Lower leg skin (tissue), 4 donors: Measurements from ENCODE around the gene MRM2. TPM values are rescaled to one million over a fixed set of nuclear protein-coding genes. Genes with fewer than 3 reads are reported as not detected.

Source experiments
- DNase-seq, 2 donors: peaks; one replicate each; pipeline ENCODE4 v3.0.0-alpha.2; 2019; ENCODE audit warnings: low spot score in 2 of 2
- H3K4me3 ChIP-seq: fragments of 200-600 bp; sonication (generic); 2 replicates; pipeline ENCODE4 v1.5.1; 2017; ENCODE audit warnings: mild to moderate bottlenecking, low read depth; ENCODE audit not compliant: poor library complexity, severe bottlenecking
- POLR2A ChIP-seq, 2 donors: fragments of 450-650 bp; IDR thresholded peaks; one replicate each; pipeline ENCODE4 v1.6.1; 2016 to 2017; ENCODE audit warnings: antibody characterized with exemption in 2 of 2, mild to moderate bottlenecking in 1 of 2, moderate library complexity in 1 of 2
- WGBS, 2 donors: methylation state at CpG; one replicate each; pipeline ENCODE4 v1.1.5; 2018; 5-methylcytosine and 5-hydroxymethylcytosine counted together
- intact Hi-C: fragments of 100-400 bp; cut with DNase I; formaldehyde crosslinking; loops from one replicate; pipeline ENCODE4 v1.15.0; 2023; ENCODE audit warnings: low total_unique reads
- total RNA-seq, 4 donors: library from RNA; depleted of rRNA; stranded (reverse); fragments of >200 nt; gene quantifications; one replicate each; pipeline ENCODE4 v1.1.0, GENCODE V29; 2016
- TF ChIP-seq, protein P1 (sequence below), 3 donors: fragments of 450-650 bp; IDR thresholded peaks; one replicate each; pipeline ENCODE4 v1.5.1; 2016; ENCODE audit warnings: antibody characterized with exemption in 3 of 3, mild to moderate bottlenecking in 3 of 3, moderate library complexity in 2 of 3

MRM2 gene
- total RNA-seq, 4 donors from 2014 or later: 17.6 to 26.1 (median 23.9) TPM

- TF ChIP-seq, protein P1, sequence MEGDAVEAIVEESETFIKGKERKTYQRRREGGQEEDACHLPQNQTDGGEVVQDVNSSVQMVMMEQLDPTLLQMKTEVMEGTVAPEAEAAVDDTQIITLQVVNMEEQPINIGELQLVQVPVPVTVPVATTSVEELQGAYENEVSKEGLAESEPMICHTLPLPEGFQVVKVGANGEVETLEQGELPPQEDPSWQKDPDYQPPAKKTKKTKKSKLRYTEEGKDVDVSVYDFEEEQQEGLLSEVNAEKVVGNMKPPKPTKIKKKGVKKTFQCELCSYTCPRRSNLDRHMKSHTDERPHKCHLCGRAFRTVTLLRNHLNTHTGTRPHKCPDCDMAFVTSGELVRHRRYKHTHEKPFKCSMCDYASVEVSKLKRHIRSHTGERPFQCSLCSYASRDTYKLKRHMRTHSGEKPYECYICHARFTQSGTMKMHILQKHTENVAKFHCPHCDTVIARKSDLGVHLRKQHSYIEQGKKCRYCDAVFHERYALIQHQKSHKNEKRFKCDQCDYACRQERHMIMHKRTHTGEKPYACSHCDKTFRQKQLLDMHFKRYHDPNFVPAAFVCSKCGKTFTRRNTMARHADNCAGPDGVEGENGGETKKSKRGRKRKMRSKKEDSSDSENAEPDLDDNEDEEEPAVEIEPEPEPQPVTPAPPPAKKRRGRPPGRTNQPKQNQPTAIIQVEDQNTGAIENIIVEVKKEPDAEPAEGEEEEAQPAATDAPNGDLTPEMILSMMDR (IDR thresholded peaks at IDR 0.05): no peak
- no peak for TF ChIP-seq POLR2A (IDR thresholded peaks at IDR 0.05)
- DNase-seq: peak; percentile 37 to 87
- WGBS, 2 donors: 57 to 59% methylated on average over 11 to 13 of the region's 13 CpGs
- H3K4me3 ChIP-seq: no peak overlapping the region
- intact Hi-C loops: no loop called here
These were observed 46.4 kb downstream of the MRM2 start for GRCh38 chr7:2195400-2196246.

- DNase-seq: peak in 1 of 2 donors; percentile 71
- TF ChIP-seq POLR2A (IDR thresholded peaks at IDR 0.05): no peak
- TF ChIP-seq, protein P1 (IDR thresholded peaks at IDR 0.05): no peak
- intact Hi-C loops: no loop called here
- WGBS, 2 donors: 93 to 94% methylated on average over 19 of the region's 19 CpGs
- H3K4me3 ChIP-seq: no peak overlapping the region
These were observed 48.3 kb downstream of the MRM2 start for GRCh38 chr7:2193575-2194305.

DNA sequence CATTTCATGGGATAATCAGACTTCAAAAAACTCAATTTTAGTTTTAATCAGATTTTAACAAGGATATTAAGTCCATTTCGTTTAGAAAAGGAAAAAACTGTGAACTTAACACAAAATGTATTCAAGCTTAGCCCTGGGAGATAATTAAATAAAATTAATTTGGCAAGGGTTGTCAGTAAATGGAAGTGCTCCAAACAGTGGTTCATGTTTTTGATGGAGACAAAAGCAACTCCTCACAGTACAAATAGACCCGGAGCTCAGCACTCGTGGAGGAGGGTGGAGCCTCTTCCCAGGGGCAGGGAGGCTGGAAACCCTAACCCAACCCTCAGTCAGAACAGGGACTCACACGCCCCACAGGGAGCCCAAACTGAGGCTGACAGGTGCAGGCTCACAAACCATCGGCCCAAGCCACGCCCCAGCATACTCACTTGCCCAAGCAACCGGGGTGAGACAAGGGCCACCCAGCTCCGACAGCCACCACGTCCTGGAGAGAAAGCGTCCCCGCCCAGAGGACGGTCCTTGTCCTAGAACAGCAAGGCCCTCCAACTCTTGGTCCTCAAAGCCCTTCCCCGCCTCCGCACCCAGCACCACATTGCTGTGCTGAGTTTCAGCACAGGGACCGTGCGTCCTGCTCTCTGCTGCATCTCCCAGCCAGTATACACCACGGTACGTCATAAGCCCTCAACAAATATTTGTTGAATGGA is 49.0 kb downstream of the MRM2 start:
- DNase-seq: peak in 1 of 2 donors; percentile 82
- WGBS, 2 donors: 81% methylated on average over 18 of the region's 18 CpGs
- TF ChIP-seq, protein P1 (IDR thresholded peaks at IDR 0.05): no peak
- TF ChIP-seq POLR2A (IDR thresholded peaks at IDR 0.05): no peak
- no peak overlapping the region for H3K4me3 ChIP-seq
- intact Hi-C loops: no loop called here

DNA sequence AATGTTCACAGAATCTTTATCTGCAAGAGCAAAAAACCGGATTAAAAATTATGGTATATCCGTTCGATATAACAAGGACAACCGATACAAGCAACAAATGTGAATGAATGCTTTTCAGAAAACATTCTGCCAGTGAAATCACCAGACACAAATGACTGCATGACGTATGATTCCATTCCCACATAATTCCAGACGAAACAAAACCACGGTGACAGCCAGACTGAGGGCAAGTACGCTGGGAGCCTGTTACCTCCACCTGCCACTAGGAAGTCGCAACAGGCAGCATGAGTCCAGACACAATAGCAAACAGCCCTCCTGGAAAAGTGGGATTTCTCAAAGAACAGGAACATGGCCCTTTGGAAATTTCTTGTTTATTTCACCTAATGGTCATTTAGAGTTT is 51.0 kb downstream of the MRM2 start:
- TF ChIP-seq POLR2A (IDR thresholded peaks at IDR 0.05): no peak
- TF ChIP-seq, protein P1 (IDR thresholded peaks at IDR 0.05): no peak
- intact Hi-C loops: no loop called here
- H3K4me3 ChIP-seq: no peak overlapping the region
- peak in 1 of 2 donors; percentile 36 for DNase-seq
- WGBS, 2 donors: 95 to 96% methylated on average over 9 of the region's 9 CpGs

DNA sequence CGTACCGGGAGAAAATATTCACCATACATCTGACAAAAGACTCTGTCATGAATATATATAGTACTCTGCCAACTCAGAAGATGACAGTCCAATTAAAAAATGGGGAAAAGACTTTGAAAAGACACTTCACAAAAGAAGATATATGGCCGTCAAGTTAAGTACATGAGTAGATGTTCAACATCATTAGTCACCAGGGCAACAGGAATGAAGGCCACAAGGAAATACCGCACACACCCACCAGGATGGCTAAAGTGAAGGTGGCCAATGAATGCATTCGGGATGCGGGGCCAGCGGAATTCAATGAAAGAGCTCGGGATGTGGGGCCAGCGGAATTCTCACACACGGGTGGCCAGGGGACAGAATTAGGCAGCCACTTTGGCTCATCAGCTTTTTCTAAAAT is 51.5 kb downstream of the MRM2 start:
- DNase-seq: peak in 1 of 2 donors; percentile 70
- WGBS, 2 donors: 89 to 91% methylated on average over 10 of the region's 10 CpGs
- no peak for TF ChIP-seq POLR2A (IDR thresholded peaks at IDR 0.05)
- TF ChIP-seq, protein P1 (IDR thresholded peaks at IDR 0.05): no peak
- no peak overlapping the region for H3K4me3 ChIP-seq
- intact Hi-C loops: no loop called here
